CMK (cell line): ENCODE data around the gene USHBP1.

ENCODE experiments used
- DNase-seq: peaks from one replicate; pipeline ENCODE4 v3.0.0-alpha.2; 2010; ENCODE audit warnings: low read depth

The USHBP1 gene

GRCh38 chr19:17262557-17262956 is 2.0 kb downstream of the USHBP1 start:
- DNase-seq = no peak

DNA sequence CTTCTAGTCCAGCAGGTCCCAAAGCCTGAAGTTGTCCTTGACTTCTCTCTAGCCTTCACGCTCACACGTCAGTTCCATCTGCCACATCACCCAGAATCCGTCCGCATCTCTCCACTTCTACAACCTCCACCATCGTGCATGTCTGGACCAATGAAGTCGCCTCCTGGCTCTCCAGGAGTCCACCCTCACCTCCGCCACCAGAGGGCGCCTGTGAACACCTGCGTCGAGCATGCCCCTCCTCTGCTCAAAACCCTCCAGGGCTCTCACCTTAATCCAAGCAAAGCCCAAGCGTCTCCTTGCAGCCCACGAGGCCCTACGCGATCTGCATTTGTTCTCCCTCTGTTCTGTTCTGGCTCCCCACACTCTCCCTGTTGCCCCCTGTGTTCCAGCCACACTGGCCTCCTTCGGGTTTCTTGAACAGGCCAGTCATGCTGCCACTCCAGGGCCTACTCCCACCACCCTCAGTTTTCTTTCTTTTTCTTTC is 3.7 kb downstream of the USHBP1 start:
- no peak for DNase-seq

GRCh38 chr19:17259934-17260333 is 4.6 kb downstream of the USHBP1 start:
- DNase-seq = no peak

DNA sequence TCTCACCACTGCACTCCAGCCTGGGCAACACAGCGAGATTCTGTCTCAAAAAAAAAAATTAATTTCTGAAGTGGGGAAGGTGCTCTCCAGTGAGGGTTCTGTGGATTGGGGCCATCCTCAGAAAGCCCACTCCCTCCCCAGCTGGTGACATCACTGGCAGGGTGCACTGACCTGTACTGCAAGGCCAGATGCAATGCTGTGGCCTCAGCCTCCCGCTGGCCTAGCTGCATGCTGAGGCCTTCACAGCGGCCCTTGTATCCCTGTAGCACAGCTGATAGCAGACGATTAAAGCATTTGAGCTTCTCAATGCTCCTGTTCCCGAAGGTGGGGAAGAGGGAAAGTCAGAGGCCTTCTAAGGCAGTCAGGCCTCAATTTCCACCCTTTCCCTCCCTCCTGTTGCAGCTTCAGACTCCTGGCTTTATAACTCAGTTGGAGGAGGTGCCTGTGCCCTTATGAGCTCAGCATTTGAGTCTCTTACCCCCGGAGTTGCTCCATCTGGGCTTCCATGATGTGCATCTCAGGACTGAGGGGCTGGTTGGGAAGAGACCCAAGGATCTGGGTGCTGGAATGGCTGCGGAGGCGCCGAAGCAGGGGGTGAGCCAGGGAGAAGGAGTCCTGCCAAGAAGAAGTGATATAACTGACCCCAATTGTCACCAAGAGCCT is 5.3 kb downstream of the USHBP1 start:
- DNase-seq = no peak

GRCh38 chr19:17256130-17256529 is 8.4 kb downstream of the USHBP1 start:
- no peak for DNase-seq

DNA sequence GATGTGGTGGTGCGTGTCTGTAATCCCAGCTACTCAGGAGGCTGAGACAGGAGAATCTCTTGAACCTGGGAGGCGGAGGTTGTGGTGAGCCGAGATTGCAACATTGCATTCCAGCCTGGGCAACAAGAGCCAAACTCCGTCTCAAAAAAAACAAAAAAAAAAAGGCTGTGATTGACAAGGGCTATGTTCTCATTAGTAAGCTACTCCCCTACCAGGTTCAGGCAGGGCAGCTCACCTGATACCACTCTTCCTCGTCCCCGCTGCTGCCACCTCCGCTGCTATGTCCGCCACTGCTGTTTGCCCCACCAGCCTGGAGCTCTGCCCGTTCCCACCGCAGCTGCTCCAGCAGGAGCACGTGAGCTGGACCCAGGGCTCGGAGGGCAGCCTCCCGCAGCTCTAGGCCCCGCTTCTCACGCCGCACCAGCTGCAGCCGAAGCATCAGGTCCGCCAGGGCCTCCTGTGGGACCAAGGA is 9.4 kb downstream of the USHBP1 start:
- no peak for DNase-seq

DNA sequence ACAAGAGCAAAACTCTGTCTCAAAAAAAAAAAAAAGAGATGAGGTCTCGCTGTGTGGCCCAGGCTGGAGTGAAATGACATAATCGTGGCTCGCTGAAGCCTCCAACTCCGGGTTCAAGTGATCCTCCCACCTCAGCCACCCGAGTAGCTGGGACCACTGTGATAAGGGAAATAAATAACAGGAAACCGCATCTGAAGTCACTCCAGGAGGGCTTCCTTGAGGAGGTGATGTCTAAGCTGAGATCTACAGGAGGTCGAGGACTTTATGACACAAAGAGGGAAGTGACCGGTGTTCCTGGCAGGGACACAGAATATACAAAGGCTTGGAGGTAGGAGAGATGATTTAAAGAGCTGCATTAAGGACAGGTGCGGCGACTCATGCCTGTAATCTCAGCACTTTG is 9.9 kb downstream of the USHBP1 start:
- DNase-seq = no peak

- DNase-seq = no peak
Observed at GRCh38 chr19:17249887-17250548, 14.5 kb downstream of the USHBP1 start.

- DNase-seq = no peak
Observed at GRCh38 chr19:17248011-17248776, 16.4 kb downstream of the USHBP1 start.

GRCh38 chr19:17246681-17247425 is 17.7 kb downstream of the USHBP1 start:
- DNase-seq = no peak

DNA sequence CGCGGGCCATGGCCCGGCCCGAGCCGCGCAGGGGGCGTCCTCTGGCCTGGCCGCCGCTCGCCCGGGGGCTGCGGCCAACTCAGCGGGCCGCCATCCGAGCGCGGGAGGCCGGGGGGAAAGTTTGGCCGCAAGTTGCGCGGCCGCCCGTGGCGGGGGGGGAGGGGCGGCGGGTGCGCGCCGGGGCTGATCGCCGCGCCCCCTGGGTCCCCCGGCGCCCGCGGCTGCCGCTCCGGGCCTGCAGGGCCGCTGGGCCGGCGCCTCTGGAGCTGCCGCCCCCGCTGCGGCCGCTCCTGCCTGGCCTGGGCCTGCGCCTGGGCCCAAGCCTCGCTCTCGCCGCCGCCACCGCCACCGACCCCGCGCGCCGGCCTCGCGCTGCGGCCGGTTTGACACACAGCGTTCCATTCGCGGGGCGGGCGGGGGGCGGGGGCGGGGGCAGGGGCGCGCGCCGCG is 19.0 kb downstream of the USHBP1 start, which contains the start of gene NR2F6:
Gene NR2F6, minus strand, starts transcription at position 385 of the 450 bp plus-strand sequence. CDS start 699 bp downstream, outside the sequence.
- DNase-seq = no peak

GRCh38 chr19:17244618-17245534 is 19.7 kb downstream of the USHBP1 start:
- no peak for DNase-seq

DNA sequence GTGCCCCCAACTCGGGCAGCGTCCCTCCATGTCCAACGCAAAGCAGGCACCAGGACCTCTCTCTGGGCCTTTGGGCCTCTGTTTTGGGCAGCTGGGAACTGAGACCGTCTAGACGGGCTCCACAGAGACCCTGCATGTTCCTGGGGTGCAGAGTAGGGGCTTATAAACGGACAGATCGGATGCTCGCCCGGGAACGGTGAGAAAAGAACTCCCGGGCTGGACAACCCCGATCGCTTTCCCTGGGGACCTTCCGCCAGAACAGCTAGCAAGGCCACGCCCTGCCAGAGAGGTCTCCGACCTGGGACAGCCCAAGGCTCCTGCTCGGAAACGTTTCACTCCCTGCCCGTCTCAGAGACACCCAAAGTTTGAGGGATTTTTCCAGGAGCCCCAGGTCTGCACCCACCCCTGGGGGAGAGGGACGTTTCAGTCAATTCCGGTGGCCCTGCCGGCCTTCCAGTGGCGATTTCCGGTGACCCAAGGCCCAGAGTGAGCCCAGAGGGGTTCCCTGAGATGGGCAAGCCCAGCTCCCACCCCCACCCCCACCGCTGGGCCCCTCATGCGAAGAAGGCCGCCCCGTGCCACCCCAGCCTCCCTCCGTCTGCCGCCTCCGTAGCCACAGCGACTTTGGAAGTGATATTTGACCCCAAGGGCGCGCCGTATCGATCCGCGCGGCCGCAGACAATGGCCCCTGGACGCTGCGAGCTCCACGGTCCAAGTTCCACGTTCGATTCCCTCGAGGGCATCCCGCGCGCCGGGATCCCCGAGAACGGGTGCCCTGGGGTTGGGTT is 20.5 kb downstream of the USHBP1 start:
- DNase-seq = no peak

- no peak for DNase-seq
Observed at GRCh38 chr19:17243211-17243829, 21.2 kb downstream of the USHBP1 start.

DNA sequence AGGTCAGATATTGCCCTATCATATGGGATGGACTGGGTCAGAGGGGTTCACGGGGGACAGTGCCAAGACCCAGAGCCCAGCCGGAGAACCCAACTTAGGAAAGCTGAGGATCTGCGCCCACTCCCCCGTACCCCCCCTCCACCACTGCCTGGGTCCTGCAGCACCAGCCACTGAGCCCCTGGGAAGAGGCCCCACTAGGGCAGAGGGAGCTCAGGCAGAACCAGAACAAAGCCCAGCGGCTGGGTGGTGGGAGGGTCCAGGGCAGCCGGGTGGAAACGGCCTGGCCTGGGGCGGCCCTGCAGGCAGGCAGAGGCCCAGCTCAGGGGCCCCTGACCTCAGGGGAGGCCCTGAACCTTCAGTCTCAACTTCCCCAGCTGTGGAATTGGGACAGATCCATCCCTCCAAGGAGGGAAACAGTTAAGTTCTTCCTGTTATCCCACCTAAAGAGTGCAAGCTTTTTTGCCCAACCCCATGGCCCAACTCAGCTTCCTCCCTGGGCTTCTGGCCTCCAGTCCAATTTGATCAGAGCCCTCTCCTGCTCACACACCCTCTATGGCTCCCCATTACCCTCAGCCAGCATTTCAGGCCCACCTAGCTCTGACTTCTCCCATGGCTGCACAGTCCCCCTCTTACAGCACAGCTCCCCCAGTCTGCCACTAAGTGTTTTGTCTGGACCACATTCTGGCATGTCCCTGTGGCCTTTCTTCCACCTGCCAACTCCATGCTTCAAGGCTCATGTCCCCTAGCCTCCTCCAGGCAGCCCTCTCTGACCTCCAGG is 21.9 kb downstream of the USHBP1 start:
- no peak for DNase-seq

- DNase-seq = no peak
Observed at GRCh38 chr19:17240826-17241399, 23.6 kb downstream of the USHBP1 start.

GRCh38 chr19:17240062-17240752 is 24.3 kb downstream of the USHBP1 start:
- no peak for DNase-seq
